ENCODE measurements around the gene CNTN5.

GRCh38 chr11:99234534-99234933, 213.8 kb downstream of the CNTN5 start:
- TF ChIP-seq EZH2 (IDR thresholded peaks at IDR 0.05; ENCODE audit: insufficient read depth, poor library complexity, severe bottlenecking) (no peak), EZH2phosphoT487 (IDR thresholded peaks at IDR 0.05; ENCODE audit: insufficient read depth, low read depth) (no peak)

Measured in GM23248 (cell line).